GM12874 (cell line): ENCODE data around the gene NUP37.

Source experiments
- TF ChIP-seq, protein P1 (sequence below): IDR thresholded peaks from 2 replicates; pipeline ENCODE4 v1.5.1; 2011; ENCODE audit warnings: low read depth, mild to moderate bottlenecking, control low read depth, low read length, moderate library complexity; ENCODE audit not compliant: insufficient read depth

The NUP37 gene

DNA sequence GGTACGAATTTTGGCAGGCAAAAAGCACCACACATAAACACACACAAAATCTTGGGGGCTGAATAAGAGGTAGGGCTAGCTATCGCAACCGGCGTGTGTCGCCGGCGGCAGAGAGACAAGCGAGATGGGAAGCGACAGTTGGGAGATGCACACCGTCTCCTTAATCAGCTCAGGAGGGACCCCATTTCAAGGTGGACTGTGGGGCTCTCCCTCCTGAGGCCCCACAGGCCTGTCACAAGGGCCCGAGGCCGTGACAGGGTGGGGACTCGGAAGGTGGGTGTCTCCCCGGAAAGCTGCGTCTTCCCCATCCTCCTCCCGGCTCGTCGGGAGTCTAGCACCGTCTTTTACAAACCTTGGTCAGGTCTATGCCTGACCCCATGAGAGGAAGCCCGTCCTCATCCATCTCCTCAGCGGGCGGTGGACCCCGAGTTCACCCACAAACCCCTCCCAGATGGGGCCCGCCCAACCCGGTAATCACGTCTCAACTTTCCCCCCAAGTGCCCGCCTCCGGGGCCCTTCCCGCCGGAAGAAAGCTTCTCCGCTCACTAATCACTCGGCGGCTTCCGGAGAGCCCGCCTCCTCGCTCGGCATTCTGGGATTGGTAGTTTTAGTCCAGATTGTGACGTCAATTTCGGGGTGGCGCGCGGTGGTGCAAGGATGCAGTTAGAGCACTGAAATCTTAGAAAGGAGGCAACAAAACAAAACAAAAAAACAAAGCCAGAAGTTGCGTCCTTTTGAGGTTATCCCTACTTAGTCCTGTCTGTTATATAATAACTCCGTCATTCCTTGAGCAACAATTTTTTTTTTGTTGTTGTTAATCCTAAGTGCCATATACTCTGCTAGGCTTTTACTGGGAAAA lies 58.1 kb downstream of the NUP37 start, which contains the start of gene WASHC3:
WASHC3 (minus strand) TSS at position 432 of the 859 bp plus-strand sequence; CDS start at position 403, 29 bp downstream.
- TF ChIP-seq, protein P1, sequence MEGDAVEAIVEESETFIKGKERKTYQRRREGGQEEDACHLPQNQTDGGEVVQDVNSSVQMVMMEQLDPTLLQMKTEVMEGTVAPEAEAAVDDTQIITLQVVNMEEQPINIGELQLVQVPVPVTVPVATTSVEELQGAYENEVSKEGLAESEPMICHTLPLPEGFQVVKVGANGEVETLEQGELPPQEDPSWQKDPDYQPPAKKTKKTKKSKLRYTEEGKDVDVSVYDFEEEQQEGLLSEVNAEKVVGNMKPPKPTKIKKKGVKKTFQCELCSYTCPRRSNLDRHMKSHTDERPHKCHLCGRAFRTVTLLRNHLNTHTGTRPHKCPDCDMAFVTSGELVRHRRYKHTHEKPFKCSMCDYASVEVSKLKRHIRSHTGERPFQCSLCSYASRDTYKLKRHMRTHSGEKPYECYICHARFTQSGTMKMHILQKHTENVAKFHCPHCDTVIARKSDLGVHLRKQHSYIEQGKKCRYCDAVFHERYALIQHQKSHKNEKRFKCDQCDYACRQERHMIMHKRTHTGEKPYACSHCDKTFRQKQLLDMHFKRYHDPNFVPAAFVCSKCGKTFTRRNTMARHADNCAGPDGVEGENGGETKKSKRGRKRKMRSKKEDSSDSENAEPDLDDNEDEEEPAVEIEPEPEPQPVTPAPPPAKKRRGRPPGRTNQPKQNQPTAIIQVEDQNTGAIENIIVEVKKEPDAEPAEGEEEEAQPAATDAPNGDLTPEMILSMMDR: no peak

DNA sequence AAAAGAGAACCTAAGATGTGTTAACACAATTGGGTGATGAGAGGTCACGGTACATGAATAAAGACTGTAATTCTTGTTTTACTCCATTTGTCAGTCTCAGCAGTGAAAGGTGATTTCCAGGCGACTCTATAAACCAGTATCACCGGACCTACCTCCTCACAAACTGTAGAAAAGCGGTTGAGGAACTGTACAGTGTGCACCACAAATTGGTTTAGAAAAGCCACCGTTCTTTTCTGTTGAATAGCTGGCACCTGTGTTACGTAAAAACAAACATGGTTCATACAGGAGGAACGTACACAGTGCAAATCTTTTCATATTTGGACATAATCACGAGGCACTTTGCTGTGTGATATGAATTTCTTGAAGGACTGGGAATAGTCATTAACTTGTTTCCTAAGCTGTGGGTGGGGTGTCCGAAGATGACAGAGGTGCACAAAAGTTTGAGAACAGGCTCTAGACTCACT lies 58.8 kb downstream of the NUP37 start:
- TF ChIP-seq, protein P1: no peak

DNA sequence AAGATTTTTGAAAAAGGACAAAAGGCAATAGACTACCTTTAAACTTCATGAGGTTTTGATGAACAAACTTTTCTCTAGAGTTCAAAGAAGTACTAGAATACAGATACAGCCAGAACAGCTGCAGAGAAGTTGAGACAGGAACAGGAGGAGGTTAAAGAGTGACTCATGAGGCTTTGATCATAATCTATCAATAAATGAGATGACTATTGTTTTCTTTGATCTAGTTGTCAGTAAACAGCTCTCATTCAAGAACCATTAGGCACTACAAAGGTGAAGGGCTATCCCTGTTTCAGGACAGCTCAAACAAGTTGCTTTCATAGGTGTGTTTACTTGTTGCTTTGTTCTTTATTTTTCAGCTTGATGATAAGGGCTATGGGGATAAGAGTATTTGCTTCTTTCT lies 60.6 kb downstream of the NUP37 start:
- TF ChIP-seq, protein P1: no peak

DNA sequence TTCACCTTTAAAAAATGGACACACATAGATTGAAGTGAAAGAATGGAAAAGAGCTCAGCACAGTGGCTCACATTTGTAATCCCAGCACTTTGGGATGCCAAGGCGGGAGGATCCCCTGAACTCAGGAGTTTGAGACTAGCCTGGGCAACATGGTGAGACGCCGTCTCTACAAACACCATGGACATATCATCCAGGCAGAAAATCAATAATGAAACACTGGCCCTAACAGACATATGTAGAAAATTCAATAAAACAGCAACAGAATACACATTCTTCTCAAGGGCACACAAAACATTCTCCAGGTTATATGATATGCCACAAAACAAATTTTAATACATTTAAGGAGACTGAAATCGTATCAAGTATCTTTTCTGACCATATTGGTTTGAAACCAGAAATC lies 65.6 kb downstream of the NUP37 start:
- TF ChIP-seq, protein P1: no peak

DNA sequence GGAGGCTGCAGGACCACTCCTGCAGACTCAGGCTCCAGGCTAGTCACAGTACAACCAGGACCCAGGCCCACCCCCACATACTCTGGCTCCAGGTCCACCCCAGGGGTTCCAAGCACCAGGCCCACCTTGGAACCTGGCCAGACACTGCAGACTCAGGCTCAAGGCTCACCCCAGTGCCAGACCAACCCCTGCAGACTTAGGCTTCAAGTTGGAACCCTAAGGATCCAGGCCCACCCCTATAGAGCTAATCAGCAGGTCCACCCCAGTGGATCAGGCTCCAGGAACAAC lies 66.9 kb downstream of the NUP37 start:
- TF ChIP-seq, protein P1: no peak

DNA sequence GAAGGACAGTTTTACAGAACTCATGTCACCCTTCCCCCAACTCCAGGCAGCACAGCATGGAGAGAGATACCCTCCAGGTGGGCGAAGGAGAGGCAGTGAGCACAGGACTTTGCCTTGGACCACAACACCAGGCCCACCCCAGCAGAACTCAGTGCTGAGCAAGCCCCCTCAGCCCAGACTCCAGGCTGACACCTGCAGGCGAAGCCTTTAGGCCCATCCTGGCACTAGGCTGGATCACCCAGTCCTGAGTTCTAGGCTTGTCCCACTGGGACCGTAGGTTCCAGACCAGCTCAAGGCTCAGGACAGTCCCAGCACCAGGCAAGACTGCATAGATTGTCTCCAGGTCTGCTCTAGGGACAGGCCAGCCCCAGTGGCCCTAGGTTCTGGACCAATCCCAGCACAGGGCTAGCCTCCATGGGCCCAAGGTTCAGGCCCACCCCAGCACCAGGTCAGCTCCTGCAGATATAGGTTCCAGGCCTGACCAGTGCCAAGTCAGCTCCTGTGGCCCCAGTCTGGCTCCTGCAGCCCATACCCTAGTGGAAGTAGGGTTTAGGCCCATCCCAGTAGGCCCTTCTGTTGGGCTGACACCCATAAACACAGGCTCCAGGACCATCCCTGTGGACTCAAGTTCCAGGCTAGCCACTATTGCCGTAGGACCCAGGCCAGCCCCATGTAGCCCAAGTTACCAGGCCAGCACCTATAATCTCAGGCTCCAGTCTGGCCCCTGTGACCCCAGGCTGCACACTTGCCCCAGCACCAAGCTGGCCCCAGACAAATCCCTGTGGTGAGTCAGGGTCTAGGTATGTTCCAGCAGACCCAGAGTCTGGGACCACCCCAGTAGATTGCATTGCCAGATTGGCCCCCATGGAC lies 67.5 kb downstream of the NUP37 start:
- TF ChIP-seq, protein P1: 0 out of 2 replicates have a peak, but pooled peaks have one; percentile 9

DNA sequence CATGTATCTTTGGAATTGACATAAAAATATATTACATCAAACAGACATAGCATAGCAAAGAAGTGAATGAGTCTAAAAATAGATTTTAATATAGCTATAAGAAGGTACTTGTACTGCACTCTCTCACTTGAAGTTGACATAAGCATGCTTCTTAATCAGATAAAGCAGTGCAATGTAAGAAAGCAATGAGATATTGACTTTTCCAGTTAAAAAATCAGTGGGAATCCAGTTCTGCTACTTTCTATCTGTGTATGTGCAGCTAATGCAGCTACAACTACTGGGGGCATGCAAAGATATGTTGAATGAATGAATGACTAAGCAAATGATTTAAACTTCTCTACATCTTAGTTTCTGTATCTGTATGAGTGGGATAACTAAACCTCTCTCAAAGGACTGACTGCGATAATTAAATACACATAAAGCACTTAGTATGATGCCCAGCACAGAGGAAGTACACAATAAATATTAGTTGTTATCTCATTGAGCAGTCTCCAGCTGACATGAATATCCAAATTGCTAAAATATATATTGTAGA lies 68.4 kb downstream of the NUP37 start:
- TF ChIP-seq, protein P1: no peak
